Esophagus squamous epithelium (tissue), 4 donors: ENCODE results near the gene NLGN3.

Experiments
- POLR2A ChIP-seq, 4 donors: fragments of 450-650 bp; IDR thresholded peaks; one replicate each; pipeline ENCODE4 v1.6.1; 2017; ENCODE audit warnings: antibody characterized with exemption in 4 of 4, mild to moderate bottlenecking in 4 of 4, moderate library complexity in 3 of 4
- TF ChIP-seq, protein P1 (sequence below), 6 experiments: fragments of 450-650 bp in 4 of 6; fragments of 200-600 bp in 2 of 6; sonication (generic) in 2 of 6; IDR thresholded peaks; one replicate each; pipeline ENCODE4 v1.5.1; 2016 to 2019; ENCODE audit warnings: antibody characterized with exemption in 6 of 6, mild to moderate bottlenecking in 4 of 6, moderate library complexity in 4 of 6

DNA sequence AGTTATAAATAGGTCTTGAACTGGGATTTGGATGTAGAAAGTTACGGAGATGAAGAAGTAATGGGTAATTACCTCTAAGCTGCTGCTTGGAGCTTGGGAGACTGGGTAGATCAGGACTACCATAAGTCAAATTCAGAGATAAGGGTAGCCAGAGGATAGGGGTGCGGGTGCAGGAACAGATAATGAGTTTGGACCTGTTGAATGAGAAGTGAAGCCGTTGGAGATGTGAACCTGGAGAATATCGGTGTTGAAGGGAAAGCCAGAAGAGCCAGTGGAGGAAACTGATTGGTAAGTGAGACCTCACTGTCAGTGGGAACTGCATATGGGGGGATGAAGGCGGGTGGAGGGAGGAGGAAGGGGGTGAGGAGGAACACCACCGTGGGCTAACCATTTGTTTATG lies 49.6 kb upstream of the NLGN3 start:
- TF ChIP-seq, protein P1, sequence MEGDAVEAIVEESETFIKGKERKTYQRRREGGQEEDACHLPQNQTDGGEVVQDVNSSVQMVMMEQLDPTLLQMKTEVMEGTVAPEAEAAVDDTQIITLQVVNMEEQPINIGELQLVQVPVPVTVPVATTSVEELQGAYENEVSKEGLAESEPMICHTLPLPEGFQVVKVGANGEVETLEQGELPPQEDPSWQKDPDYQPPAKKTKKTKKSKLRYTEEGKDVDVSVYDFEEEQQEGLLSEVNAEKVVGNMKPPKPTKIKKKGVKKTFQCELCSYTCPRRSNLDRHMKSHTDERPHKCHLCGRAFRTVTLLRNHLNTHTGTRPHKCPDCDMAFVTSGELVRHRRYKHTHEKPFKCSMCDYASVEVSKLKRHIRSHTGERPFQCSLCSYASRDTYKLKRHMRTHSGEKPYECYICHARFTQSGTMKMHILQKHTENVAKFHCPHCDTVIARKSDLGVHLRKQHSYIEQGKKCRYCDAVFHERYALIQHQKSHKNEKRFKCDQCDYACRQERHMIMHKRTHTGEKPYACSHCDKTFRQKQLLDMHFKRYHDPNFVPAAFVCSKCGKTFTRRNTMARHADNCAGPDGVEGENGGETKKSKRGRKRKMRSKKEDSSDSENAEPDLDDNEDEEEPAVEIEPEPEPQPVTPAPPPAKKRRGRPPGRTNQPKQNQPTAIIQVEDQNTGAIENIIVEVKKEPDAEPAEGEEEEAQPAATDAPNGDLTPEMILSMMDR (IDR thresholded peaks at IDR 0.05): no peak
- TF ChIP-seq POLR2A (IDR thresholded peaks at IDR 0.05): no peak
